ENCODE measurements around the gene MARCHF7. TPM values are rescaled to one million over a fixed set of nuclear protein-coding genes. Genes with fewer than 3 reads are reported as not detected.

Gene MARCHF7
- total RNA-seq, 6 experiments from 2014 or later, result 73.8 to 91.5 (median 84.7) TPM

DNA sequence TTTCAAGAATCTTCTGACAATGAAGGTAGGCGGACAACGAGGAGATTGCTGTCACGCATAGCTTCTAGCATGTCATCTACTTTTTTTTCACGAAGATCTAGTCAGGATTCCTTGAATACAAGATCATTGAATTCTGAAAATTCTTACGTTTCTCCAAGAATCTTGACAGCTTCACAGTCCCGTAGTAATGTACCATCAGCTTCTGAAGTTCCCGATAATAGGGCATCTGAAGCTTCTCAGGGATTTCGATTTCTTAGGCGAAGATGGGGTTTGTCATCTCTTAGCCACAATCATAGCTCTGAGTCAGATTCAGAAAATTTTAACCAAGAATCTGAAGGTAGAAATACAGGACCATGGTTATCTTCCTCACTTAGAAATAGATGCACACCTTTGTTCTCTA lies 35.8 kb downstream of the MARCHF7 start:
- Mint-ChIP-seq H3K9me3 (no peaks in the 10 kb centered on the region), H3K27ac (no peak overlapping the region; the same call in 1 of the 2 replicates), H3K27me3 (ENCODE audit: insufficient read depth) (no peaks in the 10 kb centered on the region), H3K36me3 (ENCODE audit: low read depth) (peaks cover 42% of the 10 kb centered on the region), H3K4me1 (ENCODE audit: low read depth) (peaks cover 12% of the 10 kb centered on the region), H3K4me3 (no peak overlapping the region)
- TF ChIP-seq, protein P1, sequence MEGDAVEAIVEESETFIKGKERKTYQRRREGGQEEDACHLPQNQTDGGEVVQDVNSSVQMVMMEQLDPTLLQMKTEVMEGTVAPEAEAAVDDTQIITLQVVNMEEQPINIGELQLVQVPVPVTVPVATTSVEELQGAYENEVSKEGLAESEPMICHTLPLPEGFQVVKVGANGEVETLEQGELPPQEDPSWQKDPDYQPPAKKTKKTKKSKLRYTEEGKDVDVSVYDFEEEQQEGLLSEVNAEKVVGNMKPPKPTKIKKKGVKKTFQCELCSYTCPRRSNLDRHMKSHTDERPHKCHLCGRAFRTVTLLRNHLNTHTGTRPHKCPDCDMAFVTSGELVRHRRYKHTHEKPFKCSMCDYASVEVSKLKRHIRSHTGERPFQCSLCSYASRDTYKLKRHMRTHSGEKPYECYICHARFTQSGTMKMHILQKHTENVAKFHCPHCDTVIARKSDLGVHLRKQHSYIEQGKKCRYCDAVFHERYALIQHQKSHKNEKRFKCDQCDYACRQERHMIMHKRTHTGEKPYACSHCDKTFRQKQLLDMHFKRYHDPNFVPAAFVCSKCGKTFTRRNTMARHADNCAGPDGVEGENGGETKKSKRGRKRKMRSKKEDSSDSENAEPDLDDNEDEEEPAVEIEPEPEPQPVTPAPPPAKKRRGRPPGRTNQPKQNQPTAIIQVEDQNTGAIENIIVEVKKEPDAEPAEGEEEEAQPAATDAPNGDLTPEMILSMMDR (IDR thresholded peaks at IDR 0.05), result no peak
- DNase-seq, result no peak

DNA sequence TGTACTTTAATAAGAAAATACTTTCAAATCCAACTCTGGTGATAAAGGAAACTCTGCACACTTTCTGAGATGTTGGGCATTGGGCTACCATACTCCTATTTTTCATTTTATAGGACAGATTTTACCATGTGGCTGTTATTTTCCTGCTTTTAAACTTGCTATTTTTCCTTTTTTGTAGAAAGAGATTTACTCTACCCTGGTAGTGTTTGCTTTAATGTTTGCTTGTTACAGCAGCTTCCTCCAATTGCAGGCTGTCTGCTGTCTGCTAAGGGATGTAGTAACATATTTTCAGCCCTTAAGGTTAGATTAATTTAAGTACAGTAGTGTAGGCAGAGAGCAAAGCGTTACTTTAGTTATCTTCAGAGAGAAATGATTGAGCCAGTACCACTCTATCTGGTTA lies 38.6 kb downstream of the MARCHF7 start:
- no peak overlapping the region for H3K27ac Mint-ChIP-seq
- H3K36me3 Mint-ChIP-seq (ENCODE audit: low read depth), result peaks cover 22% of the 10 kb centered on the region
- no peak overlapping the region for H3K4me3 Mint-ChIP-seq
- TF ChIP-seq, protein P1 (IDR thresholded peaks at IDR 0.05), result no peak
- no peak for DNase-seq
- H3K9me3 Mint-ChIP-seq, result no peaks in the 10 kb centered on the region
- no peaks in the 10 kb centered on the region for H3K27me3 Mint-ChIP-seq (ENCODE audit: insufficient read depth)
- no peaks in the 10 kb centered on the region; the same call in 1 of the 2 replicates for H3K4me1 Mint-ChIP-seq (ENCODE audit: low read depth)

DNA sequence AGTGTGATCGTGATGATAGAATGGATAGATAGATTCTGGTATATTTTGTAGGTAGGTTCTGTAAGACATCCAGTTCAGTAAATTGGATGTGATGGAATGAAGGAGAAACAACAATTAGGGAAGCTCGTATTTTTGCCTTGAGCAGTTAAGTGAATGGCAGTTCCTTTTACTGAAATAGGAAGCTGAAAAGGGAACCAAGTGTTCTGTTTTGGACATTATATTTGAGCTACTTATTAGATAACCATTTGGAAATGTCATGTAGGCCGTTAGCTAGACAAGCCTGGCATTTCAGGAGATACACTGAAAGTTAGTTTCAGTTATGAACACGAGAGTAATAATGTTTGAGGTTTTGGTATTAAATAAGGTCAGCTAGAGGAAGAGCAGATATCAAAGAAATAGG lies 41.5 kb downstream of the MARCHF7 start:
- no peak for DNase-seq
- H3K36me3 Mint-ChIP-seq (ENCODE audit: low read depth), result peaks cover 8% of the 10 kb centered on the region
- H3K27me3 Mint-ChIP-seq (ENCODE audit: insufficient read depth), result no peaks in the 10 kb centered on the region
- TF ChIP-seq, protein P1 (IDR thresholded peaks at IDR 0.05), result no peak
- H3K27ac Mint-ChIP-seq, result no peak overlapping the region
- no peaks in the 10 kb centered on the region for H3K9me3 Mint-ChIP-seq
- no peak overlapping the region for H3K4me3 Mint-ChIP-seq
- peaks cover 16% of the 10 kb centered on the region for H3K4me1 Mint-ChIP-seq (ENCODE audit: low read depth)

DNA sequence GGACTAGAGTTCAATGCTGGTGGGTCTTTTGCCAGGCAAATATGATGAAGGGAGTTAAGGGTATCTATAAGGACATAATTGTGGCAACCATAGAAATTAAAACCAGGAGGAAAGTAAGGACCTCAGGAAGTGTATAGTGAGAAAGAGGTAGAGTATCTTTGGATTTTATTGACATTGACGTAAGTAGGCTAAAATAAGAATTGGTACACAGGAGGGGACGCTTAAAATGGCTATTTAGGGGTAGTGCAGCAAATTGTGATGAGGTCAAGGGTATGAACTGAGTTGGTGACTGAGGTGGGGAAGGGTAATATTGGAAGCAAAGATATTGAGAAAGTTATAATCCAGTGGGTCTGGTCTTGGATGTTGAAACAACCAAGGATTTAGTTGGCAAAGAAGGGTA lies 42.7 kb downstream of the MARCHF7 start:
- Mint-ChIP-seq H3K9me3 (no peaks in the 10 kb centered on the region), H3K4me3 (no peak overlapping the region), H3K36me3 (ENCODE audit: low read depth) (peaks cover 16% of the 10 kb centered on the region), H3K4me1 (ENCODE audit: low read depth) (peaks cover 22% of the 10 kb centered on the region), H3K27me3 (ENCODE audit: insufficient read depth) (no peaks in the 10 kb centered on the region), H3K27ac (no peak overlapping the region)
- TF ChIP-seq, protein P1 (IDR thresholded peaks at IDR 0.05), result no peak
- DNase-seq, result no peak

DNA sequence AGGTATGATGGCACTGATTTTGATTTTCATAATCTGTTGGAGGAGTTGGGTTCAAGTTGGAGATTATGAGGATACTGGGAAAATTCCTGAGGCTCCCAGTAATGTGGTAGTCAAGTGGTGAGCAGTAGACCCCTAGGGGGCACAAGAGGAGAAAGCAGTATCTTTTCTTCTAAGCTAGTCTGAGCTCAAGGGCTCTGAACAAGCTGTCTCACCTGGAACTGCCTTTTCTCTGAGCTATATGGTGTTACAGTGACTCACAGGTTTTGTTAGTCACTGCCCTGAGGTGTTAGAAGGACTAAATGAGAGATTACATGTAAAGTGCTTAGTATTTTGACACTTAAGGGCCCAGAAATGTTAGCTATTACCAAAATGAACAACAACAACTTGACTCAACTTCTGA lies 43.5 kb downstream of the MARCHF7 start:
- Mint-ChIP-seq H3K4me1 (ENCODE audit: low read depth) (peaks cover 22% of the 10 kb centered on the region), H3K9me3 (no peaks in the 10 kb centered on the region), H3K36me3 (ENCODE audit: low read depth) (peaks cover 24% of the 10 kb centered on the region), H3K27me3 (ENCODE audit: insufficient read depth) (no peaks in the 10 kb centered on the region), H3K27ac (no peak overlapping the region), H3K4me3 (no peak overlapping the region)
- TF ChIP-seq, protein P1 (IDR thresholded peaks at IDR 0.05), result peak; percentile 70
- DNase-seq, result peak; percentile 58

DNA sequence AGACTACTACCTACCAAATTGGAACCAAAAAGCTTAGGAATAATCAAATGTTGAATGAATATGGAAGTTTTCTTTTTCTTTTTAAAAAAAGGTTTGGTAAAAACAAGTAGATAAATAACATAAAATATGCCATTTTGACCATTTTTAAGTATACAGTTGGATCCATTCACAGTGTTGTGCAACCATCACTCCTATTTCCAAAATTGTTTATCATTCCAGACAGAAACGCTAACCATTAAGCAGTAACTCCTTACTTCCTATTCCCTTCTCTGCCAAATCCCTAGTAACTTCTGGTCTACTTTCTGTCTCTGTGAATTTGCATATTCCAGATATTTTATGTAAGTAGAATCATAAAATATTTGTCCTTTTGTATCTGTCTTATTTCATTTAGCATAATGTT lies 45.9 kb downstream of the MARCHF7 start:
- Mint-ChIP-seq H3K4me3 (no peak overlapping the region), H3K9me3 (no peaks in the 10 kb centered on the region), H3K27me3 (ENCODE audit: insufficient read depth) (no peaks in the 10 kb centered on the region), H3K27ac (peak overlapping the region; percentile 38; the same call in 1 of the 2 replicates), H3K36me3 (ENCODE audit: low read depth) (peaks cover 29% of the 10 kb centered on the region), H3K4me1 (ENCODE audit: low read depth) (peaks cover 22% of the 10 kb centered on the region)
- DNase-seq, result no peak
- TF ChIP-seq, protein P1 (IDR thresholded peaks at IDR 0.05), result no peak

Data from HFFc6 (cell line).